Uterus (tissue), 2 donors: Measurements from ENCODE around the gene BMP5.

Experiments used
- POLR2A ChIP-seq, 2 donors: fragments of 450-650 bp; IDR thresholded peaks; one replicate each; pipeline ENCODE4 v1.6.1; 2016; ENCODE audit warnings: antibody characterized with exemption in 2 of 2, mild to moderate bottlenecking in 1 of 2, moderate library complexity in 1 of 2
- TF ChIP-seq, protein P1 (sequence below), 4 experiments: fragments of 200-600 bp in 2 of 4; fragments of 450-650 bp in 2 of 4; sonication (generic) in 2 of 4; IDR thresholded peaks; one replicate each; pipeline ENCODE4 v1.5.1; 2016 to 2019; ENCODE audit warnings: antibody characterized with exemption in 4 of 4, mild to moderate bottlenecking in 2 of 4, moderate library complexity in 1 of 4

DNA sequence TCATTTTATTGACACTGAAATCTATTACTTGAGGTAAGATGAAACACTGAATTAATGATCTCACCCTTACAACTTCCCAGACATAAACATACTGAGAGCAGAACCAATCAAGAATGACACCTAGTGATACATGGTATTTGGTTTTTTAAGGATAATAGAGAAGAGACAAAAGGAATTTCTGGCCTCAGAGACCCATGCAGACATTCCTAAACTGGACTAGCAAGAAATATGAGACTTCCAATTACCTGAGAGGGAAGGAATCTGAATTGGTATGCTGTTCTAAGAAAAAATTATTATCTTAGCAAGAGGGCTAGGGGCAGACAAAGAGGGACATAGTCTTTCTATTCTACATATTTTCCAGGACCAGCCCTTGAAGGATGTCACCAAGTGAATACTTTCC, 141.1 kb downstream of the BMP5 start:
- TF ChIP-seq, protein P1, sequence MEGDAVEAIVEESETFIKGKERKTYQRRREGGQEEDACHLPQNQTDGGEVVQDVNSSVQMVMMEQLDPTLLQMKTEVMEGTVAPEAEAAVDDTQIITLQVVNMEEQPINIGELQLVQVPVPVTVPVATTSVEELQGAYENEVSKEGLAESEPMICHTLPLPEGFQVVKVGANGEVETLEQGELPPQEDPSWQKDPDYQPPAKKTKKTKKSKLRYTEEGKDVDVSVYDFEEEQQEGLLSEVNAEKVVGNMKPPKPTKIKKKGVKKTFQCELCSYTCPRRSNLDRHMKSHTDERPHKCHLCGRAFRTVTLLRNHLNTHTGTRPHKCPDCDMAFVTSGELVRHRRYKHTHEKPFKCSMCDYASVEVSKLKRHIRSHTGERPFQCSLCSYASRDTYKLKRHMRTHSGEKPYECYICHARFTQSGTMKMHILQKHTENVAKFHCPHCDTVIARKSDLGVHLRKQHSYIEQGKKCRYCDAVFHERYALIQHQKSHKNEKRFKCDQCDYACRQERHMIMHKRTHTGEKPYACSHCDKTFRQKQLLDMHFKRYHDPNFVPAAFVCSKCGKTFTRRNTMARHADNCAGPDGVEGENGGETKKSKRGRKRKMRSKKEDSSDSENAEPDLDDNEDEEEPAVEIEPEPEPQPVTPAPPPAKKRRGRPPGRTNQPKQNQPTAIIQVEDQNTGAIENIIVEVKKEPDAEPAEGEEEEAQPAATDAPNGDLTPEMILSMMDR (IDR thresholded peaks at IDR 0.05): no peak
- TF ChIP-seq POLR2A (IDR thresholded peaks at IDR 0.05): no peak
